ENCODE measurements around the gene ARSK. TPM values are rescaled to one million over a fixed set of nuclear protein-coding genes. Genes with fewer than 3 reads are reported as not detected.

The ARSK gene
- total and polyA plus RNA-seq, 2 experiments from 2014 or later: 23.2 to 40.8 TPM

DNA sequence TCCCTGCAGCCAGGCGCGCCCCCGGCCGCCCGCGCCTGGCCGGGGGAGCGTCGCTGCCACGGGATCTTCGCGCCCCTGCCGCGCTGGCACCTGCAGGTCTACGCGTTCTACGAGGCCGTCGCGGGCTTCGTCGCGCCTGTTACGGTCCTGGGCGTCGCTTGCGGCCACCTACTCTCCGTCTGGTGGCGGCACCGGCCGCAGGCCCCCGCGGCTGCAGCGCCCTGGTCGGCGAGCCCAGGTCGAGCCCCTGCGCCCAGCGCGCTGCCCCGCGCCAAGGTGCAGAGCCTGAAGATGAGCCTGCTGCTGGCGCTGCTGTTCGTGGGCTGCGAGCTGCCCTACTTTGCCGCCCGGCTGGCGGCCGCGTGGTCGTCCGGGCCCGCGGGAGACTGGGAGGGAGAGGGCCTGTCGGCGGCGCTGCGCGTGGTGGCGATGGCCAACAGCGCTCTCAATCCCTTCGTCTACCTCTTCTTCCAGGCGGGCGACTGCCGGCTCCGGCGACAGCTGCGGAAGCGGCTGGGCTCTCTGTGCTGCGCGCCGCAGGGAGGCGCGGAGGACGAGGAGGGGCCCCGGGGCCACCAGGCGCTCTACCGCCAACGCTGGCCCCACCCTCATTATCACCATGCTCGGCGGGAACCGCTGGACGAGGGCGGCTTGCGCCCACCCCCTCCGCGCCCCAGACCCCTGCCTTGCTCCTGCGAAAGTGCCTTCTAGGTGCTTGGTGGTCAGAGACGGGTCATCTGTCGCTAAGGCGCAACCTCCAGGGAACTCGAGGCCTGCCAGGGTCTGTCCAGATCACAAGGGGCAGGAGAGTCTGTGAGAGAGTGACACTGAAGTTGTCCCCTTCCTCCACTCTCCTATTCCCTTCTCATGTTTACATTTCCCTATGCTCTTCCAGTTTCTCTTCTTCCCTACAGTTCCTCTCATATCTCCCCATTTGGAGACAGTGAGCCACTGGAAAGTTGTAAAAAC is 66.3 kb downstream of the ARSK start:
- H3K27me3 ChIP-seq (ENCODE audit: insufficient read depth): peaks cover 65% of the 10 kb centered on the region
- Mint-ChIP-seq H3K4me3 (peak overlapping the region; percentile 68), H3K27ac (no peak overlapping the region), H3K36me3 (ENCODE audit: low read depth) (peaks cover 3% of the 10 kb centered on the region; the same call in 1 of the 3 replicates), H3K9me3 (peaks cover 5% of the 10 kb centered on the region; the same call in 2 of the 3 replicates), H3K27me3 (ENCODE audit: insufficient read depth, low read depth, poor library complexity) (peaks cover 43% of the 10 kb centered on the region), H3K4me1 (peaks cover 13% of the 10 kb centered on the region)
- no peaks in the 10 kb centered on the region for H3F3A ChIP-seq (replicated peaks; ENCODE audit: low read depth)
- H2AFZ ChIP-seq: peak overlapping the region; percentile 84
- peaks cover 7% of the 10 kb centered on the region; the same call in 1 of the 2 replicates for H3K4me1 ChIP-seq (ENCODE audit: insufficient read depth)
- DNase-seq (ENCODE audit: low spot score) (peak; percentile 65), ATAC-seq (peak; percentile 71)
- no peaks in the 10 kb centered on the region for H3K79me2 ChIP-seq (replicated peaks; ENCODE audit: insufficient read depth)
- TF ChIP-seq EZH2 (IDR thresholded peaks at IDR 0.05; ENCODE audit: low read depth, unreplicated experiment) (peak; percentile 43), EZH2phosphoT487 (IDR thresholded peaks at IDR 0.05; ENCODE audit: unreplicated experiment) (no peak), POLR2AphosphoS5 (IDR thresholded peaks at IDR 0.05; ENCODE audit: low read depth) (no peak), REST (IDR thresholded peaks at IDR 0.05; ENCODE audit: unreplicated experiment) (no peak), JUNB (IDR thresholded peaks at IDR 0.05; ENCODE audit: unreplicated experiment) (no peak), STAT1 (IDR thresholded peaks at IDR 0.05; ENCODE audit: unreplicated experiment) (no peak)
- TF ChIP-seq, protein P1, sequence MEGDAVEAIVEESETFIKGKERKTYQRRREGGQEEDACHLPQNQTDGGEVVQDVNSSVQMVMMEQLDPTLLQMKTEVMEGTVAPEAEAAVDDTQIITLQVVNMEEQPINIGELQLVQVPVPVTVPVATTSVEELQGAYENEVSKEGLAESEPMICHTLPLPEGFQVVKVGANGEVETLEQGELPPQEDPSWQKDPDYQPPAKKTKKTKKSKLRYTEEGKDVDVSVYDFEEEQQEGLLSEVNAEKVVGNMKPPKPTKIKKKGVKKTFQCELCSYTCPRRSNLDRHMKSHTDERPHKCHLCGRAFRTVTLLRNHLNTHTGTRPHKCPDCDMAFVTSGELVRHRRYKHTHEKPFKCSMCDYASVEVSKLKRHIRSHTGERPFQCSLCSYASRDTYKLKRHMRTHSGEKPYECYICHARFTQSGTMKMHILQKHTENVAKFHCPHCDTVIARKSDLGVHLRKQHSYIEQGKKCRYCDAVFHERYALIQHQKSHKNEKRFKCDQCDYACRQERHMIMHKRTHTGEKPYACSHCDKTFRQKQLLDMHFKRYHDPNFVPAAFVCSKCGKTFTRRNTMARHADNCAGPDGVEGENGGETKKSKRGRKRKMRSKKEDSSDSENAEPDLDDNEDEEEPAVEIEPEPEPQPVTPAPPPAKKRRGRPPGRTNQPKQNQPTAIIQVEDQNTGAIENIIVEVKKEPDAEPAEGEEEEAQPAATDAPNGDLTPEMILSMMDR (conservative IDR thresholded peaks at IDR 0.05; ENCODE audit: low read depth in 2 of 2): no peak
- TF ChIP-seq, protein P2, sequence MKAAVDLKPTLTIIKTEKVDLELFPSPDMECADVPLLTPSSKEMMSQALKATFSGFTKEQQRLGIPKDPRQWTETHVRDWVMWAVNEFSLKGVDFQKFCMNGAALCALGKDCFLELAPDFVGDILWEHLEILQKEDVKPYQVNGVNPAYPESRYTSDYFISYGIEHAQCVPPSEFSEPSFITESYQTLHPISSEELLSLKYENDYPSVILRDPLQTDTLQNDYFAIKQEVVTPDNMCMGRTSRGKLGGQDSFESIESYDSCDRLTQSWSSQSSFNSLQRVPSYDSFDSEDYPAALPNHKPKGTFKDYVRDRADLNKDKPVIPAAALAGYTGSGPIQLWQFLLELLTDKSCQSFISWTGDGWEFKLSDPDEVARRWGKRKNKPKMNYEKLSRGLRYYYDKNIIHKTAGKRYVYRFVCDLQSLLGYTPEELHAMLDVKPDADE (IDR thresholded peaks at IDR 0.05): no peak
- H3K4me3 ChIP-seq: peak overlapping the region; percentile 62
- H4K20me1 ChIP-seq (replicated peaks; ENCODE audit: insufficient read depth): no peaks in the 10 kb centered on the region
- no peak overlapping the region for H3K27ac ChIP-seq (ENCODE audit: low read depth)
- H3K9me2 ChIP-seq (ENCODE audit: insufficient read depth): peaks cover 7% of the 10 kb centered on the region; the same call in 1 of the 2 replicates
- H3K36me3 ChIP-seq (ENCODE audit: insufficient read depth): no peaks in the 10 kb centered on the region
- H3K4me2 ChIP-seq: peak overlapping the region; percentile 78

Data from GM23338 (cell line).